GM19239 (cell line): ENCODE data around the gene ARL5C.

Experiments
- DNase-seq: peaks from one replicate; pipeline ENCODE4 v3.0.0; 2011; ENCODE audit warnings: low spot score; ENCODE audit not compliant: insufficient read length
- FAIRE-seq: peaks from 2 replicates; lab custom pipeline; 2011; peaks lifted over from hg19 to GRCh38; lab: Jason Lieb, UNC

Gene ARL5C

GRCh38 chr17:39194985-39195524, 29.1 kb upstream of the ARL5C start:
- no peak for DNase-seq
- no peak for FAIRE-seq

- DNase-seq = no peak
- no peak for FAIRE-seq
Observed at GRCh38 chr17:39194089-39194984, 28.4 kb upstream of the ARL5C start.

- FAIRE-seq (no peak), DNase-seq (no peak)
Observed at GRCh38 chr17:39193346-39193745, 27.4 kb upstream of the ARL5C start.

DNA sequence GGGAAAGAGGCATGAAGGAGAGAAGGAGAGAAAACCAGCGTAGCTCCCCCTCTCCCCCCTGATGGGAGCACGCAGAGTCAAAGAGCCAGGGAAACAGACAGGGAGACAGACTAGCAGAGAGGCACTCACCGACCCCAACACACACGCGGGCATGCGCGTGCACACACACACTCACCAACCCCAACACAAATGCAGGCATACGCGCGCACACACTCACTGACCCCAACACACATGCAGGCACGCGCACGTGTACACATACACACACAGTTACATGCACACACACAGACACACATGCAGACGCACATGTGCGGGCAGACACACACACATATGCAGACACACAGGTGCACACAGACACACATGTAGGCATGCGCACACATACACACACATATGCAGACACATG, 26.9 kb upstream of the ARL5C start:
- DNase-seq (no peak), FAIRE-seq (no peak)

DNA sequence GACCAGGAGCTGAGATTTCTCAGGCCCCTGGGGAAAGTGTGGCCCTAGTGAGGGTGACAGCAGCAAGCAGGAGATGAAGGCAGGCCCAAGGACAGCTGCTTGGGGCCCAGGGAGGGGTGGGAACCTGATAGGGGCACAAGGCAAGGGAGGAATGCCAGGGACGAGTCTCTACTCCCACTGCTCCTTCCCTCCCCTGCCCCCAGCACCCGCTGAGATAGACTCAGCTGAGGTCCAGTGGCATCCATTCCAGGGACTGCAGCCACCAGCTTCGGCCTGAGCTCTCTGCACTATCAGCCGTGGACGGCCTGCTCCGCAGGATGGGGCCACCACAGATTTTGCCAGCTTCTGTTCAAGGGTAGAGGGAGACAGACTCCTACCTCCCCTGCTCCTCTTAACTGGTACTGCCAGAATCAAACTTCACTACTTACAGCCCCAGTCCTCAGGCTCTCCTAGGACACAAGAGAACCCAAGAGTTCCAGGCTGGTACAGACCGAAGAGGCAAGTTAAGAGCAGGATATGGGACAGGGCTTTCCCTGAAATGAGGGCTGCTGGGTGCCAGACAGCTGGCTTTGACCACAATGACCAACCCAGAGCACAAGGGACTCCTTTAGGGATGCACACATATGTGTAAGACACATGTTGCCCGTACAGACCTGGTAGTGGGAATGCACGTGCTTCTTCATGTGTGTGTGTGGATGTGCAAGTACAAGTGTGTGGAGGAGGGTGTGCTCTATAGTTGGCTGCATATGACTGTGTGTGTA, 26.0 kb upstream of the ARL5C start:
- DNase-seq (no peak), FAIRE-seq (no peak)

DNA sequence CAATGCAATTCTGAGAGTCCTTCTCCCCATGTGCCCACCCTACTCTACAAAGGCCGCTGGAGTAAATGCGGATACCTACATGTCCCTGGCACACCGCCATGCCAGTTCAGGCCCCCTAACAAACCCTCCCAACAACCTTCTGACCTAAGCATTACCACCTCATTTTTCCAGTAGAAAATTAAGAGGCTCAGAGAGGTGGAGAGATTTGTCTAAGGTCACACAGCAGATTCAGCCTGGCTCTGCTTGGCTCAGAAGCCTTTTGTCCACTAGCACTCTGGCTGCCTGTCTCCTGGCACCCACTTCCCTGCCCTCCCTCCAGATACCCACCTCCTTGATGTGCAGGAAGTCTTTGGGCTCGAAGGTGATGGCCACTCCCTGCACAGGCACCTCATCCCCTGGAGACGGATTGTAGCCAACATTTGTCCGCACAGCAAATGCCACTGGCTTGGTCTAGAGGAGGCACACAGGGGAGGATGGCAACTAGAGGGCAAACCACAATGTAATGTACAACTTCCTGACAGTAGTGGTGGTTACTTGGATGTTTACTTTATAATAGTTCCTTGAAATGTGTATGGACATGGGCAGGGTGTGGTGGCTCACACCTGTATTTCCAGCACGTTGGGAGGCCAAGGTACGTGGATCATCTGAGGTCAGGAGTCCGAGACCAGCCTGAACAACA, 21.3 kb upstream of the ARL5C start:
- FAIRE-seq (no peak), DNase-seq (no peak)

DNA sequence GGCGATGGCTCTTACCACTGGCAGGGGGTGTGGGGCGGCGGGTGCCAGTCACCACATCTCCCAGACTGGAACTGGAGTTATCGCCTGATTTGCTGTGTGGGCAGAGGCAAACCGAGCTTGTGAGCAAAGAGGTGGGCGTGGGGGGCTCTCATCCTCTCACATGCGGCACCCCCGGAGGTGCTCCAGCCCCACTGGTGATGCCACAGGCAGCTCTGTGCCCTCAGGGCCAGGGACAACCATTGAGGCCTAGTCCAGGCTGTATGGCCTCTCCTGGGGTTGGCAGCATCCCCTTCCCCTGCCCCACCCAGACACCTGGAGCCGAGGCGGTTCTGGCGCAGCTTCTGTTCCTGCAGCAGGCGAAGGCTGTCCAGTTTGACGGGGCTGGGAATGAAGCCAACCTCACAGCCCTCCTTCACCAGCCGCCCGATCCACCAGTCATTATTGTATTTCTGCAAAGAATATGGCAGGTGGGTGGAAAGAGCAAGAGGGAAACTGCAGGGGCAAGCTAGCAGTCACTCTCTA, 20.6 kb upstream of the ARL5C start:
- no peak for FAIRE-seq
- no peak for DNase-seq

DNA sequence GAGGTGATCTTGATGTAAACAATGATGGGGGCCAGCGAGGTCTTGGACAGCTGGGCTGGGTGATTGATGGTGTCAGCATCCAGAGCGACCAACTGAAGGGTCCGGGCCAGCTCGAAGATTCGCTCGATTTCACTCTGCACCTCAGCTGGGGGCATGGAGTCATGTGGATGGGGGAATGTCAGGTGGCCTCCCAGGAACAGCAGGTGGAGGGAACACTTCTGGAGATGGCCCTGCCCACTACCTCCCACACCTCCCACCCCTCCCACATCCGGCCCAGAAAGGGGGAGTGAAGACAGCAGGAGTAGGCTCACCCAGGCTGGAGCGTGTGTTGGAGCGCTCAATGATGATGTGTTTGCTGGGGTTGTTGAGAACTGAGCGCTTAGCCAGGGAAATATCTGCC, 17.8 kb upstream of the ARL5C start:
- FAIRE-seq = no peak
- DNase-seq = no peak

- DNase-seq = no peak
- no peak for FAIRE-seq
Observed at GRCh38 chr17:39183045-39183444, 17.1 kb upstream of the ARL5C start.

DNA sequence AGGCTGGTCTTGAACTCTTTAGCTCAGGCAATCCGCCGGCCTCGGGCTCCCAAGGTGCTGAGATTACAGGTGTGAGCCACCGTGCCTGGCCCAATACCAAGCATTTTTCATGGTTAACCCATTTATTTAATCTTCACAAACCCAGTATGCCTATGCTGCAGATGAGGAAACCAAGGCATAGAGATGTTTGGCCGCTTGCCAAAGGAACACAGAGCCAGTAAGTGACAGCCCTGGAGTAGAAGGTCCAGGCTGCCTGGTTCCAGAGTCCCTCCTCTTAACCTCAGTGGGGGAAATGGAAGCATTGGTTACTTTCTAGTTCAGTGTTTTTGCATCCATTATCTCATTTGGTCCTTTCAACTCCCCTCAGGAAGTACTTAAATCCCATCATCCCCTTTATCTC, 15.3 kb upstream of the ARL5C start:
- no peak for FAIRE-seq

DNA sequence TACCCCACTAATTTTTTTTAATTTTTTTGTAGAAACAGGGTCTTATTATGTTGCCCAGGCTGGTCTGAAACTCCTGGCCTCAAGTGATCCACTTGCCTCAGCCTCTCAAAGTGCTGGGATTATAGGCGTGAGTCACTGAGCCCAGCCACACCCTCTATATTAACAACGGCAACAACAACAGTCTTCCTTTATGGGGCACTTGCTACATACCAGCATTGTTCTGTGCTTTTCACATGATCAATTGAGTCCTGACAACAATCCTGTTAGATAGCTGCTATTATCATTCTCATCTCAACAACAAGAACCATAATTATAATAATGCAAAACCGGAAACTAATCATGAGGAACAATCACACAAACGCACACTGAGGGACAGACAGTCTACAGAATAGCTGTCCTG, 12.6 kb upstream of the ARL5C start:
- no peak for DNase-seq
- no peak for FAIRE-seq

More for the DNA sequence above, 15.3 kb upstream of the ARL5C start:
- DNase-seq = no peak

- DNase-seq = no peak
Observed at GRCh38 chr17:39177256-39177655, 11.3 kb upstream of the ARL5C start.

DNA sequence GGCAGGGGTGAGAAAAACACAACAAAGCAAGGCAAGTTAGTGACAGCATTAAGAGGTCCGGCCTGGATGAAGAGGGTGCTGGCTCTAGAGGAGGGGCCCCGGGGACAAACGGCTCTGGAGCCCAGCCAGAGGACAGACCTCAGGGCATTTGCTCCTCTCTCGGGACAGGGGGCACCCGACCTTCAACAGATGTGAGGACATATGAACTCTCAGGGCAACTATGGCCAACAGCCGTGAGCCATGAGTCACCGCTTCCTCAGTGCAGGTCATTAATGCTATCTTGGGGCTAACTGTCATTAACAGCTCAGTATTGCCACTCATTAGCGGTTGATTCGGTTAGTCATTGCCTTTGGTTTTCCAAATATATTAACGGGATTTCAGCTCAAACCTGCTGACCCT, 9.7 kb upstream of the ARL5C start:
- FAIRE-seq (no peak), DNase-seq (no peak)

More at GRCh38 chr17:39177256-39177655, 11.3 kb upstream of the ARL5C start:
- FAIRE-seq = no peak

GRCh38 chr17:39174920-39175694, 9.1 kb upstream of the ARL5C start:
- DNase-seq = peak; percentile 81
- peak; percentile 67 for FAIRE-seq

- DNase-seq = no peak
- no peak for FAIRE-seq
Observed at GRCh38 chr17:39173526-39174274, 7.7 kb upstream of the ARL5C start.

- DNase-seq (no peak), FAIRE-seq (no peak)
Observed at GRCh38 chr17:39173080-39173479, 7.1 kb upstream of the ARL5C start.

- no peak for DNase-seq
- no peak for FAIRE-seq
Observed at GRCh38 chr17:39171933-39172332, 6.0 kb upstream of the ARL5C start.

DNA sequence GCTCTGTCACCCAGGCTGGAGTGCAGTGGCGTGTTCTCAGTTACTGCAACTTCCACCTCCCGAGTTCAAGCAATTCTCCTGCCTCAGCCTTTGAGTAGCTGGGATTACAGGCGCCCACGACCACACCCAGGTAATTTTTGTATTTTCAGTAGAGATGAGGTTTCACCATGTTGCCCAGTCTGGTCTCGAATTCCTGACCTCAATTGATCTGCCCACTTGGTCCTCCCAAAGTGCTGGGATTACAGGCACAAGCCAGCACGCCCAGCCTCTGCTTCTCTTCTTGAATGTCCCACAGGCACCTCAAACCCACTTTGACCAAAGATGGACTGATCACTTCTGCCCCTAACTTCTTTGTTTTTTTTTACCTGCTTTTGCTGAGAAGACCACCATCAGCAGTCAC, 4.6 kb upstream of the ARL5C start:
- FAIRE-seq = no peak
- no peak for DNase-seq

DNA sequence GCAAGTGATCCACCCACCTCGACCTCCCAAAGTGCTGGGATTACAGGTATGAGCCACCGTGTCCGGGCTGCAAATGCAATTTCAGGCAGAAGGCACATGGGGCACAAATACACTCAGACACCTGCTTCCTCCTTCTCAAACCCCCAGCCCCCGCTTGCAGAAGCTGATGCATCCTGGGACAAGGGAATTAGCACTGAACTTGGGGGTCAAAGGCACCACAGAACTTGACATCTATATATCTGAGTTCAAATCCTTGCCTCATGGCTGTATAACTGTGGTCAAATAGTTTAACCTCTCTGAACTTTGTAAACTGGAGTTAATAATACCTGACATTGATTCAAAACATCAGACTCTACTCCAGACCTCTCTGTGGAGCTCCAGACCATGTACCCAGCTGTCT, 4.1 kb upstream of the ARL5C start:
- no peak for FAIRE-seq

More for the DNA sequence above, 4.1 kb upstream of the ARL5C start:
- DNase-seq = no peak
